HepG2 (cell line): Measurements from ENCODE around the gene ACVRL1. TPM values are rescaled to one million over a fixed set of nuclear protein-coding genes. Genes with fewer than 3 reads are reported as not detected.

ENCODE experiments used
- ATAC-seq: fragments of 200-7000 bp; cut with Tn5 transposase; 3 replicates; pipeline ENCODE4 v1.9.1; 2020; ENCODE audit warnings: mild to moderate bottlenecking, moderate library complexity
- BruUV-seq: library from RNA; stranded (reverse); fragments of 400-500 nt; replicated peaks from 2 replicates; lab custom pipeline; 2021; lab: Mats Ljungman, UMichigan
- CTCF ChIA-PET: fragments of 300-600 bp; formaldehyde crosslinking; extraction: SDS; loops from one replicate; lab custom pipeline; 2021; ENCODE audit warnings: low total read pairs, inconsistent platforms, low intra/inter-chr PET ratio; lab: Yijun Ruan, JAX
- POLR2A ChIA-PET: fragments of 350-600 bp; sonication (Branson Sonifier 250); formaldehyde crosslinking; loops from one replicate; lab custom pipeline; 2020; ENCODE audit warnings: antibody characterized with exemption, inconsistent platforms; lab: Yijun Ruan, JAX
- DNase-seq: peaks from one replicate; pipeline ENCODE4 v3.0.0-alpha.2; 2015; ENCODE audit warnings: low spot score
- FAIRE-seq: peaks from 3 replicates; lab custom pipeline; 2011; peaks lifted over from hg19 to GRCh38; lab: Jason Lieb, UNC
- H2AFZ ChIP-seq: one replicate; pipeline ENCODE4 v1.6.1; 2011; ENCODE audit warnings: low read length, inconsistent platforms
- H3K27ac ChIP-seq: fragments of 300-600 bp; 3 replicates; pipeline ENCODE4 v1.8.0; 2011; ENCODE audit warnings: mixed run types, mild to moderate bottlenecking, mixed read lengths, low read length, inconsistent platforms; ENCODE audit not compliant: insufficient read depth; ENCODE audit errors: extremely low read length
- H3K27me3 ChIP-seq, 2 experiments: fragments of 200-600 bp in 1 of 2; 2 replicates in 1 of 2; 3 replicates in 1 of 2; pipeline versions ENCODE4 v1.6.0 to v1.8.0; 2011; ENCODE audit warnings: low read length in 2 of 2, mild to moderate bottlenecking in 2 of 2, moderate library complexity in 2 of 2, inconsistent platforms in 1 of 2; ENCODE audit not compliant: insufficient read depth in 2 of 2, control insufficient read depth in 1 of 2
- H3K36me3 ChIP-seq, 2 experiments: fragments of 200-600 bp in 1 of 2; replicated peaks in 1 of 2; 2 replicates in 1 of 2; 3 replicates in 1 of 2; pipeline versions ENCODE4 v1.5.1 to v1.8.0; 2011; ENCODE audit warnings: low read length in 2 of 2, inconsistent platforms in 1 of 2; ENCODE audit not compliant: insufficient read depth in 2 of 2, control insufficient read depth in 1 of 2
- H3K4me1 ChIP-seq: 2 replicates; pipeline ENCODE4 v1.5.1; 2012; ENCODE audit warnings: low read length, inconsistent platforms; ENCODE audit not compliant: insufficient read depth
- H3K4me2 ChIP-seq: 2 replicates; pipeline ENCODE4 v1.6.0; 2011; ENCODE audit warnings: low read depth, low read length, inconsistent platforms
- H3K4me3 ChIP-seq, 3 experiments: fragments of 200-600 bp in 1 of 3; sonication (generic), shearing (Covaris generic) in 1 of 3; replicated peaks in 1 of 3; 2 replicates each; pipeline ENCODE4 v1.5.1; 2011 to 2016; ENCODE audit warnings: low read length in 3 of 3, inconsistent platforms in 2 of 3, low read depth in 2 of 3, mild to moderate bottlenecking in 2 of 3, control low read depth in 1 of 3, mixed read lengths in 1 of 3; ENCODE audit not compliant: insufficient read depth in 1 of 3
- H3K79me2 ChIP-seq: one replicate; pipeline ENCODE4 v1.6.1; 2011; ENCODE audit warnings: low read length, inconsistent platforms; ENCODE audit not compliant: insufficient read depth
- H3K9ac ChIP-seq: 2 replicates; pipeline ENCODE4 v1.6.0; 2011; ENCODE audit warnings: mild to moderate bottlenecking, low read depth, low read length, inconsistent platforms; ENCODE audit not compliant: insufficient read depth
- H3K9me3 ChIP-seq: 2 replicates; pipeline ENCODE4 v1.5.1; 2012; ENCODE audit warnings: mild to moderate bottlenecking, low read length
- H4K20me1 ChIP-seq: 2 replicates; pipeline ENCODE4 v1.6.0; 2011; ENCODE audit warnings: inconsistent platforms, mild to moderate bottlenecking, low read length, moderate library complexity; ENCODE audit not compliant: insufficient read depth
- ATF3 ChIP-seq: sonication (generic); formaldehyde crosslinking; IDR thresholded peaks from 2 replicates; pipeline ENCODE4 v1.4.0; 2020; ENCODE audit warnings: missing genetic modification reagents
- MTA1 ChIP-seq: sonication (generic); formaldehyde crosslinking; IDR thresholded peaks from 2 replicates; pipeline ENCODE4 v1.4.0; 2020; ENCODE audit warnings: missing genetic modification reagents, mild to moderate bottlenecking, borderline replicate concordance
- POLR2AphosphoS2 ChIP-seq: IDR thresholded peaks from 2 replicates; pipeline ENCODE4 v1.6.1; 2011; ENCODE audit warnings: low read depth, low read length, improper control_type of control experiment
- ZMAT3 ChIP-seq: sonication (generic); formaldehyde crosslinking; conservative IDR thresholded peaks from 2 replicates; pipeline ENCODE4 v1.7.0; 2021; ENCODE audit warnings: missing genetic modification reagents
- ZNF142 ChIP-seq: sonication (generic); formaldehyde crosslinking; IDR thresholded peaks from 2 replicates; pipeline ENCODE4 v1.4.0; 2020; ENCODE audit warnings: missing genetic modification reagents
- ZNF552 ChIP-seq: sonication (generic); formaldehyde crosslinking; IDR thresholded peaks from 2 replicates; pipeline ENCODE4 v1.9.0; 2022; ENCODE audit warnings: missing genetic modification reagents, mild to moderate bottlenecking, borderline replicate concordance
- WGBS: methylation state at CpG from one replicate; pipeline ENCODE4 v1.1.6; 2017; ENCODE audit warnings: low lambda C conversion rate; 5-methylcytosine and 5-hydroxymethylcytosine counted together
- in situ Hi-C: cut with HindIII; loops from 2 replicates; pipeline ENCODE4 v1.10.0; 2017; ENCODE audit warnings: low pct_unique_long_range_greater_than_20kb; ENCODE audit not compliant: extremely low pct_ligation_motif_present
- intact Hi-C: fragments of 100-400 bp; cut with micrococcal nuclease; formaldehyde crosslinking; loops from one replicate; pipeline ENCODE4 v1.10.0; 2022; ENCODE audit not compliant: unreplicated experiment
- polyA plus RNA-seq, 8 experiments: library from polyadenylated mRNA; depleted of rRNA in 3 of 8; stranded (reverse) in 7 of 8; unstranded in 1 of 8; fragments of >200 nt; fragmentation: Illumina TruSeq in 4 of 8; extraction: Trizol in 4 of 8; gene quantifications; 2 replicates each; pipeline versions ENCODE4 v1.2.1 to v1.2.3, GENCODE V29; 2011 to 2016; ENCODE audit warnings: low read depth in 4 of 8, missing spikeins in 1 of 8, mixed read lengths in 1 of 8; ENCODE audit not compliant: insufficient read depth in 1 of 8
- total RNA-seq, 5 experiments: library from RNA; depleted of rRNA; stranded (reverse); fragments of >200 nt; fragmentation: Illumina TruSeq; extraction: Trizol; gene quantifications; 2 replicates each; pipeline ENCODE4 v1.2.3, GENCODE V29; 2016; ENCODE audit warnings: low read depth in 1 of 5

ACVRL1 gene
- total and polyA plus RNA-seq, 2 of the 13 experiments (the other 11 are each of a cell fraction or from before 2014, with no cell fraction given), result not detected

- POLR2A ChIA-PET, result interaction anchor here (1.1 kb wide), 2 partner anchors 10 to 53 kb away, joined by 3 read pairs; no protein-coding TSS in a partner anchor
- no peak for TF ChIP-seq ZNF142 (CRISPR knock-in tag)
- no peak for TF ChIP-seq ATF3 (CRISPR knock-in tag)
- no peak for TF ChIP-seq ZNF552 (CRISPR knock-in tag)
- TF ChIP-seq MTA1 (CRISPR knock-in tag), result no peak
- no peak for TF ChIP-seq ZMAT3
- TF ChIP-seq POLR2AphosphoS2, result no peak
- H3K9ac ChIP-seq, result no peak overlapping the region
- H3K4me3 ChIP-seq, result no peak overlapping the region
- DNase-seq (no peak), FAIRE-seq (no peak), ATAC-seq (no peak)
- H3K9me3 ChIP-seq, result no peaks in the 10 kb centered on the region
- no TSS peak for BruUV-seq
- H3K27me3 ChIP-seq, result peaks cover 10 to 40% of the 10 kb centered on the region in 2 experiments; a peak in 4 of 5 replicates
- no peak overlapping the region for H3K27ac ChIP-seq
- H3K4me1 ChIP-seq, result peaks cover 63% of the 10 kb centered on the region
- in situ Hi-C loops (no loop called here), intact Hi-C loops (no loop called here)
- no peaks in the 10 kb centered on the region for H3K36me3 ChIP-seq
- 49% methylated on average over 4 of the region's 4 CpGs for WGBS
- peak overlapping the region; percentile 30; the same call in 1 of the 2 replicates for H3K4me2 ChIP-seq
- H3K79me2 ChIP-seq, result no peaks in the 10 kb centered on the region
- CTCF ChIA-PET, result no interaction called here
- H2AFZ ChIP-seq, result no peak overlapping the region
- H4K20me1 ChIP-seq, result no peaks in the 10 kb centered on the region
Measured at GRCh38 chr12:51866324-51866723, 41.0 kb upstream of the ACVRL1 start.
